Lung (tissue), 12 donors: ENCODE measurements around the gene TTC7B. TPM values are rescaled to one million over a fixed set of nuclear protein-coding genes. Genes with fewer than 3 reads are reported as not detected.
A peak's percentile ranks its signal among the peaks of the same experiment; 100 is the strongest.

Experiments used
- ATAC-seq: fragments of 200-7000 bp; cut with Tn5 transposase; one replicate; pipeline ENCODE4 v1.9.1; 2020; ENCODE audit warnings: moderate number of reproducible peaks; ENCODE audit not compliant: insufficient read depth, low FRiP score
- DNase-seq, 3 donors: peaks; one replicate each; pipeline ENCODE4 v3.0.0-alpha.2; 2013 to 2017
- H3K27ac ChIP-seq, 2 donors: one replicate each; pipeline ENCODE4 v1.5.1; 2013; ENCODE audit warnings: mild to moderate bottlenecking in 2 of 2, moderate library complexity in 2 of 2, control low read depth in 1 of 2, inconsistent platforms in 1 of 2, low read depth in 1 of 2, low read length in 1 of 2
- H3K27me3 ChIP-seq, 3 donors: one replicate each; pipeline ENCODE4 v1.5.1; 2013; ENCODE audit warnings: low read length in 2 of 3; ENCODE audit not compliant: control insufficient read depth in 3 of 3, insufficient read depth in 3 of 3
- H3K36me3 ChIP-seq, 4 donors: one replicate each; pipeline ENCODE4 v1.5.1; 2013; ENCODE audit warnings: low read length in 4 of 4, mild to moderate bottlenecking in 1 of 4, moderate library complexity in 1 of 4; ENCODE audit not compliant: control insufficient read depth in 4 of 4, insufficient read depth in 4 of 4
- H3K4me1 ChIP-seq, 5 donors: one replicate each; pipeline ENCODE4 v1.5.1; 2013; ENCODE audit warnings: low read length in 5 of 5, mild to moderate bottlenecking in 2 of 5, moderate library complexity in 1 of 5; ENCODE audit not compliant: control insufficient read depth in 5 of 5, insufficient read depth in 5 of 5
- H3K4me3 ChIP-seq: one replicate; pipeline ENCODE4 v1.5.1; 2013; ENCODE audit warnings: mild to moderate bottlenecking, control low read depth, moderate library complexity
- H3K9ac ChIP-seq, 2 donors: one replicate each; pipeline ENCODE4 v1.5.1; 2013; ENCODE audit warnings: low read length in 2 of 2, control low read depth in 1 of 2; ENCODE audit not compliant: insufficient read depth in 1 of 2
- H3K9me3 ChIP-seq, 4 donors: one replicate each; pipeline ENCODE4 v1.5.1; 2013; ENCODE audit warnings: low read length in 3 of 4, mild to moderate bottlenecking in 1 of 4, moderate library complexity in 1 of 4; ENCODE audit not compliant: control insufficient read depth in 4 of 4, insufficient read depth in 3 of 4
- CTCF ChIP-seq: IDR thresholded peaks from 2 replicates; pipeline ENCODE4 v1.5.1; 2012; ENCODE audit warnings: mild to moderate bottlenecking; ENCODE audit errors: control extremely low read depth, extremely low read depth
- WGBS, 2 donors: extraction: QIAGEN DNeasy Blood & Tissue Kit; methylation state at CpG; one replicate each; pipeline ENCODE4 v1.1.7; 2013; 5-methylcytosine and 5-hydroxymethylcytosine counted together
- polyA plus RNA-seq, 2 donors: library from polyadenylated mRNA; stranded (reverse); fragments of 200-250 nt; gene quantifications; one replicate each; pipeline ENCODE4 v1.2.1, GENCODE V29; 2013
- total RNA-seq, 2 donors: library from RNA; depleted of rRNA in 1 of 2; stranded (reverse); fragments of >200 nt in 1 of 2; gene quantifications; one replicate each; pipeline ENCODE4 v1.2.1, GENCODE V29; 2014 to 2021
- donor health status: control.
- donor health status: control.
- donor health status: Bipolar disorder and iron deficiency.
- donor health status: healthy.
- donor health status: DM: yes; HTN: yes; CAD: no.

The TTC7B gene
- total and polyA plus RNA-seq, 4 donors: 11.0 to 39.6 (median 23.0) TPM

DNA sequence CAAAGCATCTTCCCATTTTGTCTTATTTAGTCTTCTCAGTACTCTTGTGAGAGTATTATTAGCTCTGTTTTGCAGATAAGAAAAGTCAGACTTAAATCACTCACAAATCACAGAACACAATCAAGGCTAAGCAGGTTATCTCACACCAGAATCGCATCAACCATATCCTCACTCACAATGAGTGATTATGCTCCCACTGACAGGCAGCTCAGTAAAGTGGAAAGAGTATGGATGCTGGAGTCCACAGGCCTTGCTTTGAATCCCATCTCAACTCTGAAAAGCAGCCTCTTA lies 43.1 kb downstream of the TTC7B start:
- H3K4me3 ChIP-seq: no peak overlapping the region
- ATAC-seq (no peak), DNase-seq (no peak)
- H3K9ac ChIP-seq: no peak overlapping the region
- H3K4me1 ChIP-seq: no peaks in the 10 kb centered on the region
- H3K36me3 ChIP-seq: peaks cover 6 to 22% (median 18%) of the 10 kb centered on the region in 4 donors
- 74 to 89% methylated on average over 1 of the region's 1 CpG for WGBS, 2 donors
- peaks cover 0 to 2% (median 0%) of the 10 kb centered on the region in 4 donors for H3K9me3 ChIP-seq
- no peak overlapping the region for H3K27ac ChIP-seq
- no peak for TF ChIP-seq CTCF
- H3K27me3 ChIP-seq: no peaks in the 10 kb centered on the region

GRCh38 chr14:90767899-90768298 lies 48.3 kb downstream of the TTC7B start:
- no peak for ATAC-seq
- no peak for DNase-seq
- Histone ChIP-seq H3K4me1 (no peaks in the 10 kb centered on the region), H3K36me3 (peaks cover 6 to 30% (median 18%) of the 10 kb centered on the region in 4 donors), H3K4me3 (no peak overlapping the region), H3K9me3 (peaks cover 0 to 14% (median 2%) of the 10 kb centered on the region in 4 donors), H3K27ac (no peak overlapping the region), H3K9ac (no peak overlapping the region), H3K27me3 (no peaks in the 10 kb centered on the region)
- TF ChIP-seq CTCF: no peak

DNA sequence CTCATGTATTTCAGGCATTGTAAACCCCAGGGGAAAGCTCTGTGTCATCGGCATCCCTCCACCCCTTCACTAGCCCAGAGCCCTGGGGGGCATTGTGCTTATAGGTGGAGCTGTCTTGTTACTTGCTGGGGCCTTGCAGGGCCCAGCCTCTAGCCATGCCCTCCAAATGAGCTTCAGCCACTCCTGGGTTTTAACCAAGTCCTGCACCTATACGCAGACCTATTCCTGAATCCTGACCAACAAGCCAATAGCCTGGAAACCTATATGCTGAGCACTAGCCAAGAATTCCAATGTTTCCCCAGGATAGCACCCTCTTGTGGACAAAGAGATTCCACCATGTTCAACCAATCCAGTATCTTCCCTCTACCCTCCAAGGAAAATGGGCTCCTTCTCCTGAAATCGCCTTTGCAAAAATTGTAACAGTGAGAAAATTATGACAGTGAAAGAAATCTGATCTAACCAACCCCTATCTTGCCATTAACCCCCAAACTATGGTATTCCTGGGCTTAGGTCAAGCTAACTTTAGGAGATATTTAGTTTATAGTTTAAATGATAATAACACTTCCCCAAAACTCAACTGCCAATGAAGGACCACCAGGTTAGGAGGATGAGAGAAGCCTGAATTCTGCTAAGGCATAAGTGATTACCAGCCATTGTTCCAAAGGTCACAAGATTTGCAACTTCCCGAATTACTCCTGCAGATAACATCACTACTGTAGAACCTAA lies 55.5 kb downstream of the TTC7B start:
- ATAC-seq (no peak), DNase-seq (peak in 2 of 3 donors; percentile 17 to 19)
- Histone ChIP-seq H3K9me3 (peaks cover 0 to 8% (median 0%) of the 10 kb centered on the region in 4 donors), H3K27ac (no peak overlapping the region), H3K27me3 (no peaks in the 10 kb centered on the region), H3K4me1 (peaks cover 0 to 10% (median 2%) of the 10 kb centered on the region in 5 donors), H3K36me3 (no peaks in the 10 kb centered on the region), H3K4me3 (no peak overlapping the region), H3K9ac (no peak overlapping the region)
- WGBS, 2 donors: 83 to 93% methylated on average over 4 of the region's 4 CpGs
- peak; percentile 9 for TF ChIP-seq CTCF

GRCh38 chr14:90760078-90760444 lies 56.2 kb downstream of the TTC7B start:
- ATAC-seq (no peak), DNase-seq (no peak)
- H3K36me3 ChIP-seq: no peaks in the 10 kb centered on the region
- H3K9ac ChIP-seq: no peak overlapping the region
- no peak overlapping the region for H3K4me3 ChIP-seq
- 84 to 94% methylated on average over 4 of the region's 4 CpGs for WGBS, 2 donors
- H3K27me3 ChIP-seq: no peaks in the 10 kb centered on the region
- peaks cover 0 to 8% (median 0%) of the 10 kb centered on the region in 4 donors for H3K9me3 ChIP-seq
- TF ChIP-seq CTCF: no peak
- peaks cover 0 to 10% (median 2%) of the 10 kb centered on the region in 5 donors for H3K4me1 ChIP-seq
- H3K27ac ChIP-seq: peak overlapping the region in 1 of 2 donors; percentile 95
